ENCODE results near the gene PSG1. TPM values are rescaled to one million over a fixed set of nuclear protein-coding genes. Genes with fewer than 3 reads are reported as not detected.
"Not testable (repeated sequence)": the region's sequence is repeated elsewhere in the genome, so short reads cannot be mapped to it uniquely, and the experiment has no call there.

The PSG1 gene
- total RNA-seq, 1 donor from 2014 or later: not detected

DNA sequence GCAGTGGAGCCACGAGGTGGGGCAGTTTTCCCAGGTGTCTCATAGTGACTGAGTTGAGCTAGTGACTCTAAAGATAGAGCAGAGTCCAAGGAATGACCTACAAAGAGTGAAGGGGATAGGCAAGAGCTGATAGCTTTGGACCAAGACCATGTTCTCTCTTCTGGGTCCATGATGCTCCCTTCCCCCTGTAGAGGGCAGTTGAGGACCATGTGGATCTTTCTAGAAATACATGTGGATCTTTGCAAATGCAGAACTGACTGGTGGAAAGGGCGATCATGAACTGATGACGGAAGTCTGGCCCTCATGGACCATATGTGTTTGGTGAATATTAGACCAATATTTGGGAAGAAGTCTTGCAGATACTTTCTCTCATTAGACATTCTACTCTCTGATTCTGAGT lies 6.9 kb downstream of the PSG1 start:
- no peaks in the 10 kb centered on the region for H3K27me3 Mint-ChIP-seq (ENCODE audit: unreplicated experiment)
- no peaks in the 10 kb centered on the region for H3K36me3 Mint-ChIP-seq (ENCODE audit: unreplicated experiment)
- TF ChIP-seq, protein P1, sequence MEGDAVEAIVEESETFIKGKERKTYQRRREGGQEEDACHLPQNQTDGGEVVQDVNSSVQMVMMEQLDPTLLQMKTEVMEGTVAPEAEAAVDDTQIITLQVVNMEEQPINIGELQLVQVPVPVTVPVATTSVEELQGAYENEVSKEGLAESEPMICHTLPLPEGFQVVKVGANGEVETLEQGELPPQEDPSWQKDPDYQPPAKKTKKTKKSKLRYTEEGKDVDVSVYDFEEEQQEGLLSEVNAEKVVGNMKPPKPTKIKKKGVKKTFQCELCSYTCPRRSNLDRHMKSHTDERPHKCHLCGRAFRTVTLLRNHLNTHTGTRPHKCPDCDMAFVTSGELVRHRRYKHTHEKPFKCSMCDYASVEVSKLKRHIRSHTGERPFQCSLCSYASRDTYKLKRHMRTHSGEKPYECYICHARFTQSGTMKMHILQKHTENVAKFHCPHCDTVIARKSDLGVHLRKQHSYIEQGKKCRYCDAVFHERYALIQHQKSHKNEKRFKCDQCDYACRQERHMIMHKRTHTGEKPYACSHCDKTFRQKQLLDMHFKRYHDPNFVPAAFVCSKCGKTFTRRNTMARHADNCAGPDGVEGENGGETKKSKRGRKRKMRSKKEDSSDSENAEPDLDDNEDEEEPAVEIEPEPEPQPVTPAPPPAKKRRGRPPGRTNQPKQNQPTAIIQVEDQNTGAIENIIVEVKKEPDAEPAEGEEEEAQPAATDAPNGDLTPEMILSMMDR (IDR thresholded peaks at IDR 0.05): no peak
- H3K4me1 Mint-ChIP-seq (ENCODE audit: unreplicated experiment): no peaks in the 10 kb centered on the region
- DNase-seq (ENCODE audit: extremely low spot score, unreplicated experiment): no peak
- no peak overlapping the region for H3K27ac Mint-ChIP-seq (ENCODE audit: unreplicated experiment)
- H3K4me3 Mint-ChIP-seq (ENCODE audit: unreplicated experiment): no peak overlapping the region
- H3K9me3 Mint-ChIP-seq (ENCODE audit: unreplicated experiment): peaks cover 32% of the 10 kb centered on the region

DNA sequence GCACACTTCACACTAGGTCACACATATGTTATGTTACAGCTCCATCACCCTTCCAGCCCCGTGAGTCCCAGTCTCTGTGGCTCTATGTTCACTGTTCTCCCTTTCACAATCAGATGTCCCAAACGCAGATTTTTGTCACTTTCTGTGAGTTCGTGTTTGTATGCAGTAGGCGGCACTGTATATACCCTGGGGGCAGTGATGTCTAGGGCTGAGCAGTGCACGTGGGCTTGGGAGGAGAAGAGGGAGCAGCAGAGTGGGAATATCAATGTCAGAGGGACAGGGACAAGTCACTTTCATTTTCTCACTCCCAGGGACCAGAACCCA lies 22.0 kb downstream of the PSG1 start:
- no peak overlapping the region for H3K27ac Mint-ChIP-seq (ENCODE audit: unreplicated experiment)
- DNase-seq (ENCODE audit: extremely low spot score, unreplicated experiment): peak; percentile 34
- no peaks in the 10 kb centered on the region for H3K4me1 Mint-ChIP-seq (ENCODE audit: unreplicated experiment)
- peaks cover 5% of the 10 kb centered on the region for H3K9me3 Mint-ChIP-seq (ENCODE audit: unreplicated experiment)
- no peak overlapping the region for H3K4me3 Mint-ChIP-seq (ENCODE audit: unreplicated experiment)
- TF ChIP-seq, protein P1 (IDR thresholded peaks at IDR 0.05): no peak
- no peaks in the 10 kb centered on the region for H3K27me3 Mint-ChIP-seq (ENCODE audit: unreplicated experiment)
- no peaks in the 10 kb centered on the region for H3K36me3 Mint-ChIP-seq (ENCODE audit: unreplicated experiment)

DNA sequence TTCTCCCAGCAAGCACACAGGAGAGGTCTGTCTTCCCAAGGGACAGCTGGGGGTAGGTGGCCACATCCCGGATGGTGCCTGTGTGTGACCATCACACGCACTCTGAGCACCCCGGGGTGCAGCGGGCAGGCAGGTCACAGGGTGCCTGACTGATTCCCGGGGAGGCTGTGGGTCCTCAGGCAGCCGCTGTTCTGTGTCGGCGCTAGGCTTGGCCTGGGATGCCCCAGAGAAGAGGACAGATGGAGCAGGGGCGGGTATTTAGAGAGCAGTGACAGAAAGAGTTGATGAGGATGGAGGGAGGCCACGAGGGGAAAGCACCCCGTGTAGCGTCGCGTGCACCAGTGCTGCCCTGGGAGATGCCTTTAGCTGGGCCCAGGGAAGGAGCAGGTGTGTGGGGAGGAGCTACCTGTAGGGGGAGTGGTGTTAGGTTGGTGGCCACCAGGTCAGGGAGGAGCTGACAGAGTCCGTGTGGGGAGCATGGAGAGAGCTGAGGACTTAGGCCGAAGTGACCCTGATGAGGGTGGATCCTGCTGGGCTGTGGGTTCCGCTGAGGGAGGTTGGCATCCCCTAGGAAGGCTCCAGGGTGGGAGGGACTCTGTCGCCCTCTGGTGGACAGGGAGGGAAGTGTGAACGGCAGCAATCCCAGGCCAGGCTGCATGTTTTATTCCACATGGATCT lies 22.5 kb downstream of the PSG1 start:
- peak; percentile 79 for DNase-seq (ENCODE audit: extremely low spot score, unreplicated experiment)
- not testable (repeated sequence) for H3K36me3 Mint-ChIP-seq (ENCODE audit: unreplicated experiment); H3K9me3 Mint-ChIP-seq (ENCODE audit: unreplicated experiment); H3K27ac Mint-ChIP-seq (ENCODE audit: unreplicated experiment); H3K4me1 Mint-ChIP-seq (ENCODE audit: unreplicated experiment); H3K27me3 Mint-ChIP-seq (ENCODE audit: unreplicated experiment); H3K4me3 Mint-ChIP-seq (ENCODE audit: unreplicated experiment)
- TF ChIP-seq, protein P1 (IDR thresholded peaks at IDR 0.05): peak; percentile 26

- not testable (repeated sequence) for DNase-seq (ENCODE audit: extremely low spot score, unreplicated experiment); H3K27ac Mint-ChIP-seq (ENCODE audit: unreplicated experiment); H3K4me3 Mint-ChIP-seq (ENCODE audit: unreplicated experiment); H3K4me1 Mint-ChIP-seq (ENCODE audit: unreplicated experiment); H3K9me3 Mint-ChIP-seq (ENCODE audit: unreplicated experiment); H3K36me3 Mint-ChIP-seq (ENCODE audit: unreplicated experiment); H3K27me3 Mint-ChIP-seq (ENCODE audit: unreplicated experiment)
These were observed 24.8 kb downstream of the PSG1 start for GRCh38 chr19:42854745-42855144.

DNA sequence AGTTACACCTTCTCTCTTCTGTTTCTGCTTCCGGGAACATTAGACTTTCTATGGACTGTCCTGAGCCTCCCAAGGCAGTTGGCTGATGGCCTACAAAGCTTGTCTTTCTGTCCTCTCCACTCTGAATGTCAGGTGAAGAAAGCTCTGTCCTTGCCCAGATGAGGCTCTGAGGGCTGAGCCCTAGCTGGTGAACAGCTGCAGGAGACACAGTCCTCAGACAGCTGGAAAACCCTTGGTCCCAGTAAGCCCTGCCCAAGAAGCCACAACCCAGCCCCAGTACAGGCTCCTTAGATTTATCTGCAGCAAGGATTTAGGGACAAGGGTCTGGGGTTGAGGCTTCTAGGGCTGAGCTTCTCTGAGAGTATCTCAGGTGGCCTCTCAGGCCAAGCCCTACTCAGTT lies 26.3 kb downstream of the PSG1 start:
- H3K4me1 Mint-ChIP-seq (ENCODE audit: unreplicated experiment); H3K36me3 Mint-ChIP-seq (ENCODE audit: unreplicated experiment); H3K4me3 Mint-ChIP-seq (ENCODE audit: unreplicated experiment); H3K9me3 Mint-ChIP-seq (ENCODE audit: unreplicated experiment); DNase-seq (ENCODE audit: extremely low spot score, unreplicated experiment); H3K27ac Mint-ChIP-seq (ENCODE audit: unreplicated experiment); H3K27me3 Mint-ChIP-seq (ENCODE audit: unreplicated experiment): not testable (repeated sequence)

GRCh38 chr19:42852821-42853220 lies 26.7 kb downstream of the PSG1 start:
- H3K4me1 Mint-ChIP-seq (ENCODE audit: unreplicated experiment): not testable (repeated sequence)

DNA sequence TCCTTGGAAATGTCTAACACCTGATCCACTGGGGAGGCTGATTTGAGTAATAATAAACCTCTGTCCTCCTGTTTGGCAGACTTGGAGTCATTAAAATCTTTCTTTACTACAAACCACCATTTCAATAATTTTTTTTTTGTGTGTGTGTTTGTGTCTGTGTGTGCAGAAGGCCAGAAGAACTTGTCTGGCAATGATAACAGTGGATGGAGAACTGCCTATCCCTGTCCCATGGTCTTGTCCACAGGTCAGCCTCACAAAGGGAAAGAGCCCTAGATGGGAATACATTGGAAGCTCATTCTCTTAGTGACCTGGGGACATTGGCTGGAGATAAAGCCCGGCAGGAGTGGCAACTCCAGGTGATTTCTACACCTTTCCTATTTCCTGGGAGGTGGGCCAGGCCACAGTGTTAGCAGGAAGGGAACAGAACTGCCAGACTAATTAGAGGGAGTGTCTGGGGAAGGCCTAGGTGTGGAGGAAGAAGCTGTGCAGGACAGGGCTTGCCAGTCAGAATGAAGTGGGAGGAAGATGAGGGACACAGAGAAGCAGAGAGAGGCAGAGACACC lies 27.7 kb downstream of the PSG1 start:
- not testable (repeated sequence) for H3K27me3 Mint-ChIP-seq (ENCODE audit: unreplicated experiment); H3K4me3 Mint-ChIP-seq (ENCODE audit: unreplicated experiment); DNase-seq (ENCODE audit: extremely low spot score, unreplicated experiment); H3K4me1 Mint-ChIP-seq (ENCODE audit: unreplicated experiment); H3K36me3 Mint-ChIP-seq (ENCODE audit: unreplicated experiment)
- H3K9me3 Mint-ChIP-seq (ENCODE audit: unreplicated experiment): peaks cover 14% of the 10 kb centered on the region
- peak overlapping the region; percentile 23 for H3K27ac Mint-ChIP-seq (ENCODE audit: unreplicated experiment)

More at GRCh38 chr19:42852821-42853220, 26.7 kb downstream of the PSG1 start:
- not testable (repeated sequence) for H3K4me3 Mint-ChIP-seq (ENCODE audit: unreplicated experiment); H3K27ac Mint-ChIP-seq (ENCODE audit: unreplicated experiment); DNase-seq (ENCODE audit: extremely low spot score, unreplicated experiment); H3K36me3 Mint-ChIP-seq (ENCODE audit: unreplicated experiment); H3K9me3 Mint-ChIP-seq (ENCODE audit: unreplicated experiment); H3K27me3 Mint-ChIP-seq (ENCODE audit: unreplicated experiment)
